Fibroblast of lung (primary cell): ENCODE measurements around the gene NF1.

Source experiments
- EZH2 ChIP-seq: IDR thresholded peaks from 2 replicates; pipeline ENCODE4 v1.5.1; 2012; ENCODE audit warnings: low read length, control low read depth, mild to moderate bottlenecking; ENCODE audit errors: missing control alignments
- TF ChIP-seq, protein P1 (sequence below), 2 donors: IDR thresholded peaks in 1 of 2; conservative IDR thresholded peaks in 1 of 2; 1 replicate in 1 of 2; 2 replicates in 1 of 2; pipeline ENCODE4 v1.5.1; 2011 to 2012; ENCODE audit warnings: low read length in 2 of 2, control low read depth in 1 of 2, inconsistent platforms in 1 of 2, low read depth in 1 of 2, mild to moderate bottlenecking in 1 of 2

DNA sequence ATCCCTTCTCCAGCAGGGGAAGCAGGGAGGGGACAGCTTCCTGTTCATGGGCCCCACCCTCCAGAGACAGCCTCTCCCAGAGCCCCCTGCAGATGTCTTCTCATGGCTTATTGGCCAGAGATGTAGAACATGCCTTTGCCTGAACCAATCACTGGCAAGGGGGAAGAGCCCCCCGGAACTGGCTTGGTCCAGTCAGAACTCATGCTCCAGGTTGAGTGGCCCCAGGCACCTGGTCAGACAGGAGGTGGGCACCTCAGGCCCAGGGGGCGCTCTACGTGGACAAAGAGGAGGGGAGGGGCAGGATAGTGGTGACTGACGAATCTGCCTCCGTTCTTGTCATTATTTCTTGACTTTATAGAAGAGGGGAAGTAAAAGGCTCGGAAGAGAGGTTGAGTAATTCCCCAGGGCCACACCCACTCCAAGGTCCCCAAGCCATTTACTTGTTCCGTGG lies 320.3 kb downstream of the NF1 start:
- TF ChIP-seq, protein P1, sequence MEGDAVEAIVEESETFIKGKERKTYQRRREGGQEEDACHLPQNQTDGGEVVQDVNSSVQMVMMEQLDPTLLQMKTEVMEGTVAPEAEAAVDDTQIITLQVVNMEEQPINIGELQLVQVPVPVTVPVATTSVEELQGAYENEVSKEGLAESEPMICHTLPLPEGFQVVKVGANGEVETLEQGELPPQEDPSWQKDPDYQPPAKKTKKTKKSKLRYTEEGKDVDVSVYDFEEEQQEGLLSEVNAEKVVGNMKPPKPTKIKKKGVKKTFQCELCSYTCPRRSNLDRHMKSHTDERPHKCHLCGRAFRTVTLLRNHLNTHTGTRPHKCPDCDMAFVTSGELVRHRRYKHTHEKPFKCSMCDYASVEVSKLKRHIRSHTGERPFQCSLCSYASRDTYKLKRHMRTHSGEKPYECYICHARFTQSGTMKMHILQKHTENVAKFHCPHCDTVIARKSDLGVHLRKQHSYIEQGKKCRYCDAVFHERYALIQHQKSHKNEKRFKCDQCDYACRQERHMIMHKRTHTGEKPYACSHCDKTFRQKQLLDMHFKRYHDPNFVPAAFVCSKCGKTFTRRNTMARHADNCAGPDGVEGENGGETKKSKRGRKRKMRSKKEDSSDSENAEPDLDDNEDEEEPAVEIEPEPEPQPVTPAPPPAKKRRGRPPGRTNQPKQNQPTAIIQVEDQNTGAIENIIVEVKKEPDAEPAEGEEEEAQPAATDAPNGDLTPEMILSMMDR (conservative IDR thresholded peaks at IDR 0.05 in 1 of 2, IDR thresholded peaks at IDR 0.05 in 1 of 2; ENCODE audit: low read depth in 1 of 2, low read length in 2 of 2): no peak
- no peak for TF ChIP-seq EZH2
